Activated CD4-positive, CD25-positive, alpha-beta regulatory T cell treated with anti-CD3 and anti-CD28 coated beads, Interleukin-2, amount 50 U/mL, for 72 hours (primary cell): ENCODE measurements around the gene MAG.

ENCODE experiments used
- DNase-seq: peaks from one replicate; pipeline ENCODE4 v3.0.0; 2021

The MAG gene

DNA sequence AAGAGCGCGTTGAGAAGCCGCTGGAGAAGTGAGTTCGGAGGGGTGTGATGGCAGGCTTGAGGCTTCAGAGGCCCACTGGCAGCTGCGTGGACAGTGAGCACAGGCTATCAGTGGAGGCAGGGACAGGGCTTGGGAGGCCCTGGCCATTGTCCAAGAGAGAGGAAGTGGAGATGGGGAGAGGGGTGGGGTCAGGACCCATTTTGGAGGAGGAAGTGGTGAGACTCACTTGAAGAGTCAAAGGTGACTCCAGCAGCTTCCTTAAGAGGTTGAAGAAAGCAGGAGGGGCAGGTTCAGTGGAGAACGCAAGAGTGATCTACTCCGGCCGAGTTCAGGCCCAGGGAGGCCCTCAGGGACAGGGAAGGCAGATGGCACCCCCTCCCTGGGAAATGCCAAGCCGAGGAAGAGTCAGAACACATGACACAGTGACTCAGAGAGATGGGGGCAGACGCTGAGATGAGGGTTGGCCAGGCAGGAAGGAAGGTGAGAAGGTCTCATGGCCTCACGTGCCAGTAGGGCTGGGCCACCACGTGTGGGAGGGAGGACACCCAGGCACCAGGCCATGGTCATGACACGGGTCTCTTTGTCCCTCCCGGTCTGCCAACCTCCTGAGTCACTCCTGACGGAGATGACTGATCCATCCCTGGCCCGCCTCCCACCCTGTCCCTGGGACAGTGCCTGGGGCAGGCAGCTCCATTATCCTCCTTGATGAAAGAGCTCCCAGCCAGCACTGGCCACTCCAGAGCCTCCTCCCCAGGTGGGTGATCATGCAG is 26.9 kb downstream of the MAG start:
- DNase-seq = no peak

DNA sequence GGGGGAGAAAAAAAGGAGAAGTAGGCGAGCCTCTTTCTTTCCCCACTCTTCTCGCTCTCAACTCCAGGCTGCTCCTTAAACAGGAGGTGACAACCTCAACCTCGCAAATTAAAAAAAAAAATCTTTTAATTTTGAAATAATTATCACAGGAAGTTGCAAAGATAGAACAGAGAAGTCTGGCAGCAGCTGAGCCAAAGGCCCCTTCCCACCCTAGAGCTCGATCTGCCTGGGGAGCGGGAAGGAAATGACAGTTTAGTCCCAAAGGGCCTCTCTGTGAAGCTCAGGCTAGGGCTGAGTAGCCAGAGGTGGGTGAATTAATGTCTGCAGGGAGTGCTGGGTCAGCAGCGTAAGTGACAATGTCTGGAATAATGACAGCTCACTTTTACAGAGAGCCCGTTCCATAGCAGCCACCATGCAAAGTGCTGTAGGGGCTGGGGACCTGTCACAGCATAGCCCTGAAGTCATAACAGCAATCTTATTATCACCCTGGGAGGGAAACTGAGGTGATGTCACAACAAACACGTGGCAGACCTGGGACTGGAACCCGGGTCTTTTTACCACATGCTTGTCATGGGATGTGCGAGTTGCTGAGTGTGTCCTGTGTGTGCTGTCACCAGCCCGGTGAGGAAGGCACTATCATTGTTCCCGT is 28.2 kb downstream of the MAG start:
- DNase-seq = no peak

DNA sequence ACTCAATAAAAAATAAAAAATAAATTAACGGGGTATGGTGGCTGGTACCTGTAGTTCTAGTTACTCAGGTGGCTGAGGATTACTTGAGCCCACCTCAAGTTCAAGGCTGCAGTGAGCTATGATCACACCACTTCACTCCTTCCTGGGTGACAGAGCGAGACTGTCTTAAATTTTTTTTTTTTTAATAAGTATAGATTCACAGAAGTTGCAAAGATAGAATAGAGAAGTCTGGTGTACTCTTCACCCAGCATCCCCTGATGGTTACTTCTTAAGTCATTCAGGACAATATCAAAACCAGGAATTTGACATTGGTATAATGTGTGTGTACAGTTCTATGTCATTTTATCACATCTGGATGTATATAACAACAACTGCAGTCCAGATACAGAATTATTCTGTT is 29.3 kb downstream of the MAG start:
- DNase-seq = no peak

DNA sequence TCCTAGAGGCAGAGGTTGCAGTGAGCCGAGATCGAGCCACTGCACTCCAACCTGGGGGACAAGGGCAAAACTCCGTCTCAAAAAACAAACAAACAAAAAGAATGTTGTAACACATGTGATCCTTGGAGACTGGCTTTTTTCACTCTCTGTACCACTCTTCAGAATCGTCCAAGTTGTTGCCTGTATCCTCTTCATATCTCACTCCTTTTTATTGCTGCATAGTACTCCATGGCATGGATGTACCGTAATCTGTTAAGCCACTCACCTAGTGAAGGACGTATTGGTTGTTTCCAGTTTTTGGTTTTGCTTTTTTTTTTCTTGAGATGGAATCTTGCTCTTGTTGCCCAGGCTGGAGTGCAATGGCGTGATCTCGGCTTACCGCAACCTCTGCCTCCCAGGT is 30.1 kb downstream of the MAG start:
- DNase-seq = no peak

DNA sequence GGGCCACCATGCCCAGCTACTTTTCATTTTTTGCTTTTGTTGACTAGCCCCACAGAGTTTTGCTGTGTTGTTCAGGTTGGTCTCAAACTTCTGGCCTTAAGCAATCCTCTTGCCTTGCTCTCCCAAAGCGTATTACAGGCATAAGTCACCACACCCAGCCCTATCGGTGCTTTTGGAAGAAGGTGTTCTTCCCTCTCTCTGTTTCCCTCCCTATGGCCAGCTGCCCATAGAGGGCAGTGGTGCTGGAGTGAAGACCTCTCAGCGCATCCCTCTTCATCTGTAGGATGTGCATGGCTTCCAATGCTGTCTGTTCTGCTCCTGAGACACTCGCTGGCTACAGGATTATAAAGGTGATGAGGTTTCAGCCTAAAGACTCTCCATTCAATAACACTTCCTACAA is 35.7 kb downstream of the MAG start:
- DNase-seq = no peak

DNA sequence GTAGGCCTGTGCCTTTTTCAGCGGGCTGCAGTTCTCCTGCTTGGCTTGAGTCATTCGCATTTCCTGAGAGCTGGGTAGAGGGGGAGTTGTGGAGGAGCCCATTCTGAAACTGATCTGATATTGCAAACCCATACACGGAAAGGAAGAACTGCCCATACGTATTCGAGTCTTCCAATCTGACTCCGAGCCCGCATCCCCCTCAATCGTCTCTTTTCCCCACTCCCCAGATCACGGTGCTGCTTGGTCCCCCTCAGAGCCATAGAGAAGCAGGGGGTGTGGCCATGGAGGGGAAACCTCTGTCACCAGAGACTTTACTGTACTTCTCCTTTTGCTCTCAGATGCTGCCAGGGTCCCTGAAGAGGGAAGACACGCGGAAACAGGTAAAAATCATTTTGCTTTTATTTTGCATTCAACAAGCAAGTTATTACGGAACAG is 36.9 kb downstream of the MAG start, which contains the start of gene CD22:
CD22 (plus strand) TSS at position 337 of the 435 bp plus-strand sequence. CDS start 2,854 bp downstream, outside the sequence.
- no peak for DNase-seq

DNA sequence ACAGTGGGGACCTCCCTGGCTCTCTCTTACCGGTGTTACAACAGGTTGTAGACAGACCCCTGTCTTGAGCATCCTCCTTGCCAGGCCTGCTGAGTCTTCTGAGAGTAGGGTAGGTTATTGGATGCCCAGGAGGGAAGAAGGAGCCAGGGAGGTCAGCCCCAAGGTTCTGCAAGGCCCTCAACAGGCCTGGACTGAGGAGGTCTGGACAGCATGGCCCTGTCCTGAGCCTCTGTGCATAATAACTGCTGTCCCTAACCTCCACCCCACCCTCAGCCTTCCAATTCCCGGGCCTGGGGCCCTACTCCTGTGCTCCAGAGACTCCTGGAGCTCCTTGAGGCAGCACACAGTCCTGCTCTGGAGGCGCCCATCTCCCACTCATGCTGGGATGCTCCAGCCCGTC is 37.4 kb downstream of the MAG start:
- DNase-seq = no peak

DNA sequence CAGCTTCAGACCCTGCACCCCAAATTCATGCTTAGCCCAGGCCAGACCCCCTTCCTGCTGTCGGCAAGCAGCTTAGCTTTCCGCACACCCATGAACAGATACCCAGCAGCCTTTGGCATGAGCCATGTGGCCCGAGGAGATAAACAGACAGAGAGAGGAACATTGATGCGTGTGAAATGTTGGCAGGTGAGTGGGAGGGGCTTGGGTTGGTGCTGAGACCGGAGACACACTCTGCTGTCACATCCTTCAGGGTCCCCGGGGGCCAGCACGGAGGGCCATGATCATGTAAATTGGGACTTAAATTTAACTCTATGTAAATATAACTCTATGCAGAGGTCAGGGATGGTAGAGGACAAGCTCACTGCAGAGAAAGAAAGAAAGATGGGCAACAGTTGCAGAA is 38.5 kb downstream of the MAG start:
- no peak for DNase-seq

DNA sequence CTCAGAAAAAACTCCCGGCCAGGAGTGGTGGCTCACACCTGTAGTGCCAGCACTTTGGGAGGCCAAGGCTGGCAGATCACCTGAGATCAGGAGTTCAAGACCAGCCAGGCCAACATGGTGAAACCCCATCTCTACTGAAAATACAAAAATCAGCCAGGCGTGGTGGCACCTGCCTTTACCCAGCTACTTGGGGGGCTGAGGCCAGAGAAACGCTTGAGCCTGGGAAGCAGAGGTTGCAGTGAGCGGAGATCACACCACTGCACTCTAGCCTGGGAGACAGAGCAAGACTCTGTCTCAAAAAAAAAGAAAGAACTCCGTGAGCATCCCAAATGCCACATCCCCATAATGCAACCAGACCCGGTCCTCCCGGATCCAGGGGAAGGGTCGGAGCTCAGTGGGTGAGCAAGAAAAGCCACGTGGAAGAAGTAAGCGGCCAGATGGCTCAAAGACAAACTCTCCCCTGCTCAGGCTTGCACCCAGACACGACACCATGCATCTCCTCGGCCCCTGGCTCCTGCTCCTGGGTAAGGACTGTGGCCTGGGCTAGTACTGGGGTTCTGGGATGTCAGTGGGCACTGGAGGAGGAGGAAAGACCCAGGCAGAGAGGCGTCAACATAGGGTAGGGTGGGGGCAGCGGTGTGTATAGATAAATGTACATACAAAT is 39.7 kb downstream of the MAG start:
- no peak for DNase-seq

DNA sequence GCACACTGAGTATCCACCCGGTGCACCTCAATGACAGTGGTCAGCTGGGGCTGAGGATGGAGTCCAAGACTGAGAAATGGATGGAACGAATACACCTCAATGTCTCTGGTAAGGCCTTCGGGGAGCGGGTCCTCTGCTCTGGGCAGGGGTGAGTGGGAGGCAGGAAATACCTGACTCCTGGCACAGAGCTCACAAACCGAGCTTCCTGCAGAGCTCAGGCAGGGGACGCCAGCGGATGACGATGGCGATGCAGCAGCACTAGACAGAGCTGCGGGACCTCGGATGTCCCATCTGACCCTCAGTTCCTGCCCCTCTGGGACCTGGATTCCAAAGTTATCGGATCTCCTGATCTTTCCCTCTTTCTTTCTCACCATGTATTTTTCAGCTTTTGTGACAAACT is 40.9 kb downstream of the MAG start:
- DNase-seq = no peak

DNA sequence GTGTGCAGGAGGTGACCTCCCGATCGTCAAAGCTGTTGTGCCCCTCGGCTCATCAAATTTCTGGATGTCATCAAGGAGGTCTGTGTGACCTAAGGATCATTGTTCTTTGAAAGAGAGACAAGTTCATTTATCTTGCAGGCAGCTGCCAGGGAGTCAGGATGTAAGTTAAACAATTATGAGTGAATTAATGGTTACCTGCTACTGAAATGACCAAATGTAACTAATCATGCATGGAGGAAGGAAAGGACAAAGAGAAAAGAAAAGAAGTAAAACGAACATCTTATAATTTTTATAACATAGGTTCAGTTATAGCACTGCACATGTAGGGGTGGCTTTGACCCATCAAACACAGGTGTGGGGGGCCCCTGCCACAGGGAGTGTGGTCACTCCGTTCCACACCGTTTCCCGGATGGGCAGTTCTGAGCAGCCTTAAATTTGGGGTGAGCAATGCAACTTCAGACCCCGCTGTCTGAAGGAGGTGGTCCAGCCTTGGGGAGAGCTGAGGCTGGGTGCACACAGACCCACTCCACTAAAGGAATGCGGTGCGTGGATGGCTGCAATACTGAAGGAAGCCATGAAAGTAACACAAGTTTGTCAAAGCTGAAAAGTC is 42.3 kb downstream of the MAG start:
- DNase-seq = no peak

DNA sequence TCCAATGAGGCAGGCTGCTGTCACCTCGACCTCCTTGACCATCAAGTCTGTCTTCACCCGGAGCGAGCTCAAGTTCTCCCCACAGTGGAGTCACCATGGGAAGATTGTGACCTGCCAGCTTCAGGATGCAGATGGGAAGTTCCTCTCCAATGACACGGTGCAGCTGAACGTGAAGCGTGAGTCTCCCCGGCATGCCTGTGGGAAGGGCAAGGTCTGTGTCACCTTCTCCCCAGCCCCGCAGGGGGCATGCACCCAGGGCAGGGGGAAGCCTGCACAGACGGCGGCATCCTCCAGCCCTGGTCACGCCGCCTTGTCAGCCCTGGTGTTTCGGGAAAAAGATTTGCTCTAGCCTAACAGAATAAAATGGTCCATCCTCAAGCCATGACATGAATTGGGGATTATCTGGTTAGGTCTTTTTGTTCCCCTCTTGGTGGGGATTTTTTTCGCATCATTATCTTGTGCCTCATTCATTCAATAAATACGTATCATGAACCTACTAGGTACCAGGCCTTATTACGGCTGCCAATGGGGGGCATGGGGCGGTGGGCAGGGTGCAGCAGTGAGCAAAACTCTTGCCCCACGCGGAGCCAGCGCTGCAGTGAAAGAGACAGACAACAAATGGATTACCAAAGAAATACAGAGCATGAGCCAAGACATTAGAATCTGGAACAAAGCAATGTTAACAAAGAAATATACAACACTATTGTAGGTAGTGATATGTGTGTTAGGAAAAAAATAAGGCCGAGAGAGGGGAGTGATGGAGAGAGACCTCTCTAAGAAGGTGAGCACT is 44.4 kb downstream of the MAG start:
- DNase-seq = no peak

DNA sequence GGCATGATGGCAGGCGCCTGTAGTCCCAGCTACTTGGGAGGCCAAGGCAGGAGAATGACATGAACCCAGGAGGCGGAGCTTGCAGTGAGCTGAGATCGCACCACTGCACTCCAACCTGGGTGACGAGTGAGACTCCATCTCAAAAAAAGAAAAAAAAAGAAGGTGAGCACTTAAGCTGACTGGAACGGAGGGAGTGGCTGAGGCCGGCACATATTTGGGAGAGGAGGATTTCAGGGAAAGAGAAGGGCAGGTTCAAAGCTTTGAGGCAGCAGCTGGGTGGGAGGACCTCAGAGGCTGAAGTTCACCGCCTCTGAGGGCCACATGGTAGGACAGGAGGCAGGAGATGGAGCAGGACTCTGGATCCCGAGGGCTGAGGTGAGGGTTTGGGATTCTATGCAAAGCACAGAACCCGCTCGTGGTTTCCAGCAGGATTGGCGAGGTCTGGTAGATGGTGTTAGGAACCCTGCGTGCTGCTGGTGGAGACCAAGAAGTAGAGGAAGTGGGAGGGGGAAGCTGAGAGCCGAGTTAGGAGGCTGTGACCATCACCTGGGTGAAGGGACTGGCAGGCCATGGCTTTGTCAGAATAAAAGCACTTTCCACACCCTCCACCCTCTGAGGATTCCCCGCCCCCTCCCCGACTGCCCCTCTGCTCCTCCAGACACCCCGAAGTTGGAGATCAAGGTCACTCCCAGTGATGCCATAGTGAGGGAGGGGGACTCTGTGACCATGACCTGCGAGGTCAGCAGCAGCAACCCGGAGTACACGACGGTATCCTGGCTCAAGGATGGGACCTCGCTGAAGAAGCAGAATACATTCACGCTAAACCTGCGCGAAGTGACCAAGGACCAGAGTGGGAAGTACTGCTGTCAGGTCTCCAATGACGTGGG is 45.4 kb downstream of the MAG start:
- DNase-seq = no peak

DNA sequence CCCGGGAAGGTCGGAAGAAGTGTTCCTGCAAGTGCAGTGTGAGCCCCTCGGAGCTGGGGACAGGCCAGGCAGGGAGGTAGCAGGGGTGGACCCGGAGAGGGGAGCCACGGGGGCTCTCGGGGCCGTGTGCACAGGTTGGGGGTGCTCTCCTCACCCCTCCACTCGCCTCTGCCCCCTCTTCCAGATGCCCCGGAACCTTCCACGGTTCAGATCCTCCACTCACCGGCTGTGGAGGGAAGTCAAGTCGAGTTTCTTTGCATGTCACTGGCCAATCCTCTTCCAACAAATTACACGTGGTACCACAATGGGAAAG is 46.0 kb downstream of the MAG start:
- no peak for DNase-seq

DNA sequence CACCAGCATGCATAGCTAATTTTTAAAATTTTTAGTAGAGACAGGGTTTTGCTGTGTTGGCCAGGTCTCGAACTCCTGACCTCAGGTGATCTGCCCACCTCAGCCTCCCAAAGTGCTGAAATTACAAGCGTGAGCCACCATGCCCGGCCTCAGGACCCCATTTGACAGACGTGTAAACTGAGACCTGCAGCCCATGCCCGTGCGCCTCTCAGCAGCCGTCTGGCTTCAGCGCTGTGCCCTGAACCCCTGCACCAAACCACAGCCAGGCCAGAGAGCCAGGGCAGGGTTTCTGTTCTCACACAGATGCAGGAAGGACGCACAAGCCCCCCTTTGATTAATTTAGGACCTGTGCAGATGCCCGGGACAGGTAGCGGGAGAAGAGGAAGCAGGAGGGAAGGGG is 48.5 kb downstream of the MAG start:
- no peak for DNase-seq

DNA sequence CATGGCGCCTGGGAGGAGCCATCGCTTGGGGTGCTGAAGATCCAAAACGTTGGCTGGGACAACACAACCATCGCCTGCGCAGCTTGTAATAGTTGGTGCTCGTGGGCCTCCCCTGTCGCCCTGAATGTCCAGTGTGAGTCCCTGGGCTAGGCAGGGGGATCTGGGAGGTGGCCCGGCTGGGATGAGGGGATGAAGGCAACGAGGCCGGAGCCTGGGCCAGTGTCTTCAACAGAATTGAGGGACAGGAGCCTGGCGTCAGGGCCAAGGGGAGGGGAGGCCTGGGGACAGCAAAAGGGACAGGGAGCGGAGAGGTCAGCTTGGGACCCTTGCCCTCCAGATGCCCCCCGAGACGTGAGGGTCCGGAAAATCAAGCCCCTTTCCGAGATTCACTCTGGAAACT is 49.0 kb downstream of the MAG start:
- DNase-seq = no peak

DNA sequence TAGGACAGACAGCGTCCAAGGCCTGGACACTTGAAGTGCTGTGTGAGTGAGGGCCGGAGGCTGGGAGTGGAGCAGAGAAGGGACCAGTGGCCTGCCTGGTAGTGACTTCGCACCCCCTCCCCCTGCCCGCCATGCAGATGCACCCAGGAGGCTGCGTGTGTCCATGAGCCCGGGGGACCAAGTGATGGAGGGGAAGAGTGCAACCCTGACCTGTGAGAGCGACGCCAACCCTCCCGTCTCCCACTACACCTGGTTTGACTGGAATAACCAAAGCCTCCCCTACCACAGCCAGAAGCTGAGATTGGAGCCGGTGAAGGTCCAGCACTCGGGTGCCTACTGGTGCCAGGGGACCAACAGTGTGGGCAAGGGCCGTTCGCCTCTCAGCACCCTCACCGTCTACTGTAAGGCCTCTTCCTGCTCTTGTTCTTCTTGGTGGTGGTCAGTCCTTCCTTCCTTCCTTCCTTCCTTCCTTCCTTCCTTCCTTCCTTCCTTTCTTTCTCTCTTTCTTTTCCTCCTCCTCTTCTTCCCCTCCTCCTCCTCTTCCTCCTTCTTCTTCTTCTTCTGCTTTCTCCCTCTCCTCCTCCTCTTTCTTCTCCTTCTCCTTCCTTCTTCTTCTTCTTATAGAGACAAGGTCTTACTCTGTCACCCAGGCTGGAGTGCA is 49.7 kb downstream of the MAG start:
- no peak for DNase-seq

DNA sequence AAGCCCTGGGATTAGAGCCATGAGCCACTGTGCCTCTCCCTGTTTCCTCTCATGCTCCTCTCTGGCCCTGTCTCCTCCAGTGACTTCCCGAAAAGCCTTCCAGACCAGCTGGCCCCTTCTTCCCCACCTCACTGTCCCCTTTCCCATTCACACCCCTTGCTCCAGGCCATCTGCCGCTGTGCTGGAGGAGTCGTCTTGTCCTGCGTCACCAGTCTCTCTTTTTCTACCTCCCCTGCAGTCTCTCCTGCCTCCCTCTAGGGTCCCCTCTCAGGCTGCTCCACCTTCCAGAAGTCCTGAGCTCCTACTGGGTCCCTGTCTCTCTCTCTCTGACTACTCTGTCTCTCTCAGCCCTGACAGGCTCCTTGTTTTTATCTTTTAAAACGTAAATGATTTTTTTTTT is 50.5 kb downstream of the MAG start:
- no peak for DNase-seq

DNA sequence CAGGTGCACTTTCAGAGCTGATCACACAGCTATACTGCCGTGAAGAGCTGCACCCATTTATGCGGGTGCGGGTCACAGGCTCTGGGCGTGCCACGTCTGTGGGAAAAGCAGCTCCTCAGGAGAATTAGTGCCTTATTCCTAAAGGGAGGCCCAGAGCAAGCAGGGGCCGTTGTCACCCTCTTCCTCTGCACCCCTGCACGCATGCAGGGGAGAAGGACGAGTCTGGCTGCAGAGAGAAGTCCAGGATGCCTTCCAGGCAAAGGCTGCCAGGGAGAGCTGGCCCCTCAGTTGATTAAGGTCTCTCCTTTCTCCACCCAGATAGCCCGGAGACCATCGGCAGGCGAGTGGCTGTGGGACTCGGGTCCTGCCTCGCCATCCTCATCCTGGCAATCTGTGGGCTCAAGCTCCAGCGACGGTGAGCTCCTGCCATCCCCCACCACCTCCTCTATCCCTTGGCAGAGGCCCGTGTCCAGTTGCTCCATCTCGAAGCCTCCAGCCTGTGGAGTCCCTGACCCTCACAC is 52.6 kb downstream of the MAG start:
- DNase-seq = peak; percentile 27

DNA sequence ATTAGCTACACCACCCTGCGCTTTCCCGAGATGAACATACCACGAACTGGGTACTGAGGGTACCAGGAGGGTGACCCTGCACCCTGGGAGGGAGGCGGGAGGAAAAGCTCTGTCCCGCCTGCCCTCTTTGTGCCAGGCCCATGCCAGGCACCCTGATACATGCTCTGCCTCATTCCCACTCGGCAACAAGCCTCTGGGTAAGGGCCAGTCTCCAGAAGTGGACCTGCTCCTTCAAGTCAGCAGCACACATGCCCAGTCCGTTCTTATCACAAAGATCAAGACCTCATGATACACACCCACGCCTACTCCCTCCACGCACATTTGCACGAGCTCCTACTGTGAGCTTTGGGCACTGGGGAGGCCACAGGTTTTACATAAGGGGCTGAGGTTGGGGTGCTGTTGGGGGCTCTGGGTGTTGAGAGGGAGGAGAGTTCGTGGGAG is 53.7 kb downstream of the MAG start:
- DNase-seq = peak; percentile 18
